HG03521 (cell line): ENCODE measurements around the gene A4GALT.

Experiments
- ATAC-seq: cut with Tn5 transposase; IDR thresholded peaks from one replicate; pipeline ENCODE4 v1.9.1; 2021; ENCODE audit warnings: mild to moderate bottlenecking, moderate library complexity; ENCODE audit not compliant: unreplicated experiment

Gene A4GALT

DNA sequence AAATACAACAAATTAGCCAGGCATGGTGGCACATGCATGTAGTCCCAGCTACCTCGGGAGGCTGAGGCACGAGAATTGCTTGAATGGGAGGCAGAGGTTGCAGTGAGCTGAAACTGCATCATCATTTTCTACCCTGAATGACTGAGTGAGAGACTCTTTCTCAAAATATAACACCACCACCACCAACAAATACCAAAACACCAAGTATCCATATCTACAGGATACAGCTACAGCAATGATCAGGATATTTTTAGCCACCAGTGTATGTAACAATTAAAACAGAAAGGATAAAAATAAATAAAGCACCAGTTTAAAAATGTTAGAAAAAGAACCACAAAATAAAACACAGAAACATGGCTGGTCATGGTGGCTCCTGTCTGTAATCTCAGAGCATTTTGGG is 13.2 kb downstream of the A4GALT start:
- no peak for ATAC-seq

DNA sequence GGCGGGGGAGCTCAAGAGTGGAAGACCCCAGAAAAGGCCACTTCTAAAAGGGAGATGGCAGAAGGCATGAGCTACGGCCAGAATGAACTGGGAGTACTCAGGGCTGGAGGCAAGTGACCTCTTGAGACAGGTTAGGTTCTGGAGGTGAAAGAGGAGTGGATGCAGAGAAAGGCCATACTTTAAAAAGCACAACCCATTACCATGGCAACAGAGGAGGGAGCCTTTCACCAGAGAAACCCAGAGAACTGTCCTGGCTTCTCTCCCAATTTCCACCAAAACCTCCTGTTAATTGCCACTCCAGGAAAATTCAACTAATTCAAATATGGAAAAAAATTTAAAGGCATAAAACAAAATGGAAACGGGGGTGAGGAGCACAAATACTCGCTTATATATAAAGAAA is 15.8 kb downstream of the A4GALT start:
- ATAC-seq, result no peak

DNA sequence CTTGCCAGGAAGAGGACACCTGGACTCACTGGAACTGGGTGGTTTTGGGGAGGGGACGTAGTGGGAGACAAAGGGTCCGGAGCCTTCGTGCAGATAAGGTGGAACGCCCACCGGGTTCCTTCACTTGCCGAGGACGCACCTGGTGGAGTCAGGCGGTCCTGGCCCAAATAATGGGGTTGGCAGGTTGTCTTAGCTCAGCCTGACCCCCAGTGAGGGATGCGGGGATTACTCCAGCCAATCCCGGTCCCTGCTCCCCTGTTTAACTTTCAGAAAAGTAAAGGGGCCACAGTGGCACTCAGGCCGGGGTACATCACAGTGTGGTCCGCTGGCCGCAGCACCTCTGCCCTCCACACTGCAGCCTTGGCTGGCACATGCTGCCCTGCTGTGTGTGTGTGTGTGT is 18.0 kb downstream of the A4GALT start:
- ATAC-seq, result no peak

DNA sequence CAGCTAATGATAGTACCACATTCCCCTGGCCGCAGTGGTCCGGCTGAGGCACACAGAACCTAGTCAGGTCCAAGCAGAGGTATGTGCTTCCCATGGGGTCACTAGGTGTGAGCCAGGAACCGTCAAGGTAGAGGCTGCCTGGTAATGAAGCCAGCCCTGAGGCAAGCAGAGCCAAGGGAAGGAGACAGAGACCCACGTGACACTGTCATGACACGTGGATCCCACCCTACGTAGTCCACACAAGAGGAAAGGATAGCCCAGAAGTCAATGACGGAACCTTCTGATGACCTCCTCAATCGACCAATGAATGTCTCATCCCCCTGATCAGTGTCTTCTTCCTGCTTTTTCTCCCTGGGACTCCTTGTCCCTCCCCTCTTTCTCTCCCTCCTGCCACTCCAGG is 19.0 kb downstream of the A4GALT start:
- ATAC-seq, result no peak

DNA sequence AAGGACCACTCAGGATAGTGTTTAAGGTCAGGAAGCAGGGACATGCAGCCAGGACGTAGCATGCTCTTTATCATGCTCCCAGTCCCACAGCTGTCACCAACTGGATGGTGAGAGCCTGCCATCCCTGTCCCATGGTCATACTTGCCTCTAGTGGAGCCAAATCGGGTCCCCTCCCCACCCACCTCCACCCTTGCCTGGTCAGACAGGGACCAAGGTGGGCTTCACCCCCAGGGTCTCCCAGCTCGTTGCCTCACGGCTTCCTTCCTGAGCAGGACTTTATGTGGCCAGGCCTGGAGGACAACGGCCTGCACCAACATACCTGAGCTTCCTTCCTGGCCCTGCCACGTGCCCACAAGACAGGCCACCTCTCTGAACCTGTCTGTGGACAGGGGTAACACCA is 19.8 kb downstream of the A4GALT start:
- ATAC-seq, result no peak

DNA sequence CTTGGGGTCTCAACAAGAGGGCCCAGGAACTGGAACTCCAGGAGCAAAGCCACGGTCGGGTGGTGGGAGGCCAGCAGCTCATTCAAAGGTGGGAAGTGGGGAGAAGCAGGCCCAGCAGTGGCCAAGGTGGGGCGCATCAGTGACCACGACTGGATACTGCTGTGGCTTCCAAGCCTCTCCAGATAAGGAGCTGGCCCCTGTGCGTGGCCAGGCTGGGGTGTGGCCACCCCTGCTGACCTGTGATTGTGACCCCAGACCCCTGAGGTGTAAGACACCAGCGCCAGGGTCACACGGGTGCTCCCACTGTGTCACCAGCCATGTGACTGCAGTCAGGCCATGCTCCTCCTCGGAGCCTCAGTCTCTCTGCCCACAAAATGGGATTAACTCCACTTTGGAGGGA is 20.3 kb downstream of the A4GALT start:
- ATAC-seq, result no peak

DNA sequence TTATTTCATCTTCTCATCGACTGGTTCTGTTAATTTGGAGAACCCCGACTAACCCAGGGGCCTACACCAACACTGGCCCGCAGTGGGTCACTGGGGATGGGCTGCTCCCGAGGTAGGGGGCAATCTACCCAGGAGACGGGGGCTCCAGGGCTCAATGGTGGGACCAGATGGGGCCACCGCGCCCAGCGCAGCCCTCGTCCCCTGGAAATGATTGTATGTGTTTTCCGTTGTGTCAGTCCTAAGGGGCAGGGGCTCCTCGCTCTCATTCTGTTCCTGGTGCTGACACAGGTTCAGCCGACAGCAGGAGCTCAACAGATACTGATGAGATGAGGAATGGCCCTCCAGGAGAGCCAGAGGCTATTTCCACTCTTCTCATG is 20.7 kb downstream of the A4GALT start:
- ATAC-seq, result no peak

DNA sequence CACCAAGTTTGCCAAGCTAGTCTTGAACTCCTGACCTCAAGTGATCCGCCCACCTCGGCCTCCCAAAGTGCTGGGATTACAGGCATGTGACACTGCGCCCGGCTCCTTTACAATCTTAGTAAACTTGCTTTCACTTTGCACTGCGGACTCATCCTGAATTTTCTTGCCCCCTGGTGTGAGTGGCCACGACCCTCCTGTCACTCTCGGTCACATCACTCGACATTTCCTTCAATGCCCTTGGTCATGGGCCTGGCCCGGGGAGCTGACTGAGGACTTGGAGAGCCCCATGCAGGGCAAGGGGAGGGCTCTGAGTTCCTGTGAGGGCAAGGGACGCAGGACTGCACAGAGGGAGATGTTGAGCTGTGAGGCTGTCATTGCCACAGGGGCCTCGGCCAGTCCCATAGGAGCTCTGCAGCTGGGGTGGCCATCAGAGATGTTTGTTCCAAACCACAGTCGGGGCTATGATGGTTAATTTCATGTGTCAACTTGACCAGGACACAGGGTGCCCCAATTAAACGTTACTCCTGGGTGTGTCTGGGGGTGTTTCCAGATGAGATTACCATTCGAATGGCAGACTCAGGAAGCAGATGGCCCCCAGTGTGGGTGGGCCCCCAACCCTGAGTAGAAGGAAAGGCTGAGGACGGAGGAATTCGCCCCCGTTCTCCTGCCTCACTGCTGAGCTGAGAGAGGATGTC is 21.2 kb downstream of the A4GALT start:
- ATAC-seq, result no peak

DNA sequence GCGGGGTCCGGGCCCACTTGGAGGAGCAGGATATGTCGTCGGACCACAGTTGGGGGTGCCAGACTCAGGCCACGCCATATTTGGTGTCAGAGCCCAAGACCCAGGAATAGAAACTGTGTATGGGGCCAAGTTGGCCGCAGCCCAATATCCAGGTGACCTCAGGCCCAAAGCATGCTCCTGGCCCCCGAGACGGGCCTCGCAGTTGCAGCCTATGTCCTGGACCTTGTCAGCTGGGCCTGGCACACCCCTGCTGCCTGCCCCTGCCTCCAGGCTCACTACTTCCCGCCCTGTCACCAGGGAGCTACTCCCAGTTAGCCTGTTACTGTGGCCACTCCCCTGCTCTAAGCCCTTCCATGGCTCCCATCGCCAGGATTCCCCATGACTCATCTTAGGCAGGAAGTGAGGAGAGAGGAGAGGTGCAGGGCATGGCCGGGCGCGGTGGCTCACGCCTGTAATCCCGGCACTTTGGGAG is 23.1 kb downstream of the A4GALT start:
- no peak for ATAC-seq

DNA sequence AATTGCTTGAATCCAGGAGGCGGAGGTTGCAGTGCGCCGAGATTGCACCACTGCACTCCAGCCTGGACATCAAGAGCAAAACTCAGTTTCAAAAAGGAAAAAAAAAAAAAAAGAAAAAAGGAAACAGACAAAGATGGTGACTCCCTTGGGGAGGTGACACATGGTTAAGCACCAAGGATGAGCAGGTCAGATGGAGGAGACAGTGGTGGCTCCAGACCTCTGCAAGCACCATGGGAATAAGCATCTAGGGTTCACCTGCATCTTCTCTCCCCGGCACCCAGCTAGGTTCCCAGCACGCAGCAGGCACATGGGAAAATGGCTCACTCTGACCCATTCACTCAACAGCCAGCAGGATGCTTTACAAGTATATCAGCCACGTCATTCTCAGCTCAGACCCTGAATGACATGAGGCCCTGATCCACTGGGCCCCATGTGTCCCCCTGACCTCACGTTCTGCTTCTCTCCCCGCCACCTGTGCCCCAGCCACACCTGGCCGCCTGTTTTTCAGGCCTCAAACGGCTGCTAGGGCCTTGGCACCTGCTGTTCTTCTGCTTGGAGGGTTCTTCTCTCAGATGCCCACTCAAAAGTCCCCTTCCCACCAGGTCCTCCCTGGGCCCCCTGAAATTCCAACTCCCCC is 24.2 kb downstream of the A4GALT start:
- ATAC-seq, result no peak

DNA sequence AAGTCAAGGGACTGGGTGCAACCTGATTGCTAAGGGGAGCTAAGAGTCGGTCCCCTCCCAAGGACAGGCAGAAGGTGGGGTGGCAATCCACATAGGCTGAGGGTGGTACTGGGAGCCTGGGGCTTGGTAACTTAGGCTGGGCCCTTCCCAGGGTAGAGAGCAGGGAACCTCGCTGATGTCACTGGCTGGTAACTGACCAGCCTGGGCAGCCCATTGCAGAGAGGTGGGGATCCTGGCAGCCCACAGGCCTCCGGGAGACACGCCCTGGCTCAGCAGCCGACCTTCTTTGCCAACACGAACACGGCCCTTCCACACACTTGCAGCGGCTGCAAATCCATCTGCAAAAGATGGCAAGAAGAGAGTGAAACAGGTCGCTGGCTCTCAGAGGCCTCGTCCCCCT is 25.4 kb downstream of the A4GALT start:
- ATAC-seq, result no peak

DNA sequence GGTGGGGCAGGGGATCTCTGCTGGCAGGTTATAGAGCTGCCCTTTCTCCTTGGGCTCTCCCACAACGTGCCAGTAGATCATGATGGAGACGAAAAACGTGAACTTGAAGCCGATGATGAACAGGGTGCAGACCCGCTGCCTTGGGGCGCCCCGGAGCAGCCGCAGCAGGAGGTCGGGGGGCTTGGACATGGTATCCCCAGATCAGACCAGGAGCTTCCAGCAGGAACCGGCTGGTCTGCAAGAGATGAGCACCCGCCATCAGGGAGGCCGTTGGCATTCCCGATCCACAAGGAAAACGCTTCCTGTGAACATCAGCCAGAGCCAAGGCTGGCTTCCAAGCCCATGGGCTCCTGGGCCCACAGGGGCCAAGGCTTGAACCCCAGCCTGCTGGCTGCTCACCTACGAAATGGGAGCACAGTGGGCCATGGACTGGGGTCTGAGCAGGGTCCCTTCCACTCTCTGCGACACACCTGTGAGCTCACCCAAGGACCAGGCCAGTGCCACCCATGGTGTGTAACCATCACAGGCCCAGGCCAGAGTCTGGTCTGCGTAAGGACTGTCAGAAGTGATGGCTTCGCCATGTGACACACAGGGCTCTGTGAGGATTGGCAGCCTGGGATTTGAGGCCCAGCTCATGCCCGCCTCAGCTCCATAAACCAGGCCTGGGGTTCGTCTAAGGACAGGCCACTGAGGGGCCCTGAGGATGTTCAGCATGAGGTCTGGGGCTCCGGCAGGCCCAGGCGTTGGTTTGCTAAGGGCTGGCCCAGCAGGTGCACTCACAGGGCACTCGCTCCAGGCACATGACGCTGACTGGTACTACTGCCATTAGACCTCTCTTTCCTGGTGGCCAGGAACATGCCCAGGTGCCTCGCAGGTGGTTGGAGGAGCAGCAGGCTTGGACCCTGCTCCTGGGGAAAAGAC is 26.6 kb downstream of the A4GALT start:
- ATAC-seq, result no peak

DNA sequence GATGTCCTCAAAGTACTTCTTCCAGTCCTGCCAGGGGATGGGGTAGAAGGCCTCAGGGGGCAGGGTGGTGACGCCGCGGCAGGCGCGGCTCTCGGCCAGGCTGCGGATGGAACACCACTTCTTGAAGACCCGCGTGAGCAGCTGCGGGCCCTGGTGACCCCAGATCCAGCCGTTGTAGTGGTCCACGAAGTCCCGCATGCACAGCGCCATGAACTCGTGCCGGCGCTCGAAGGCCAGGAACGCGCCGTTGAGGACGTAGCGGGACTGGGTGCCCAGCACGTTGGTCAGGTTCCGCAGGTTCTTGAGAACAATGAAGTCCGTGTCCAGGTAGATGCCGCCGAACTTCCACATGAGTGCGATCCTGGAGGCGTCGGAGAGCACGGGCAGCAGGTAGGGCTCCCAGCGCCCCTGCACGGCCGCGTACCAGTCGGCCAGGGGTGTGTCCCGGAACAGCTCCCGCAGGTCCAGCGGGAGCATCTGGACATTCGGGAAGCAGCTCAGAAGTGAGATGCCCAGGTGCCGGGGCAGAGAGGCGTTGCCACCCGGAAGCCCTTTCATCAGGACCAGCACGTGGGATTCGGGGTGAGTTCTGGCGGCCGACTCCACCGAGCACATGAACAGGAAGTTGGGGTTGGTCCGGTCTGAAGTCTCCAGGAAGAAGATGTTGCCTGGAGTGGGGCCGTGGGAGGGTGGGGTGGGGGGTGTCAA is 27.5 kb downstream of the A4GALT start:
- ATAC-seq, result no peak

DNA sequence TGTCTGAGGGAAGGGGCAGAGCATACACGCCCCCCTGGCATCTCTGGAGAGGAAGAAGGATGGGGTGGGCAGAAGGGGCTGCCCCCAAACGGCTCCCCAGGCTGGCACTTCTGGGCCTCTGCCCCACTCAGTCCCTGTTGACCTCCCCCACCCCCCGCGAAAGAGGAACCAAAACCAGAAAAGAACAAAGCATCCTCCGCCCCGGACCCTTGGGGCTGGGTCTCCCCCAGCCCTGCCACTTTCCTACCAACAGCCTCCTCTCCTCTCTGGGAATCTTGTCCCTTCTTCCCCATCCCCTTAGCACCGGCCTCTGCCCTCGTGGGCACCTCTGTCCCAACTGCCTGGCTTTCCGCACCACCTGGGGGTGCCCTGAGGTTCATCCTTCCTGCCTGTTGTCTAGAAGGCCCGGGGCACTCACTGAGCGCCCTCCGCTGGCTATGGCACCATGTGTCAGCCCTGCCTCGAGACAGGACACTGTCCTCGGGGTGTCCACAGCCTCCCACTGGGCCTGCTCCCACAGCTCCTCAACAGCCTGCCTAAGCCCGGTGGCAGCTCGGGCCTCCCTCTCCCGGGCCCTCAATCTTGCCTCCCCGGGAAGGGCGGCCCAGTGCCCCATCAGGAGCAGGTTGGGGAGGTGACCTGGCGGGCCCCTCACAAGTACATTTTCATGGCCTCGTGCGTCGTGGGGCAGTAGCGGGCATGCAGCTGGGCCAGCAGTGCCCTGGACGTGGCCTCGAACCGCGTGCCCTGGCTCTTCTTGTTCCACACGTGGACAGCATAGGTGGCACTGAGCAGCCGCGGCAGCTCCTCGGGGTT is 28.2 kb downstream of the A4GALT start:
- no peak for ATAC-seq

DNA sequence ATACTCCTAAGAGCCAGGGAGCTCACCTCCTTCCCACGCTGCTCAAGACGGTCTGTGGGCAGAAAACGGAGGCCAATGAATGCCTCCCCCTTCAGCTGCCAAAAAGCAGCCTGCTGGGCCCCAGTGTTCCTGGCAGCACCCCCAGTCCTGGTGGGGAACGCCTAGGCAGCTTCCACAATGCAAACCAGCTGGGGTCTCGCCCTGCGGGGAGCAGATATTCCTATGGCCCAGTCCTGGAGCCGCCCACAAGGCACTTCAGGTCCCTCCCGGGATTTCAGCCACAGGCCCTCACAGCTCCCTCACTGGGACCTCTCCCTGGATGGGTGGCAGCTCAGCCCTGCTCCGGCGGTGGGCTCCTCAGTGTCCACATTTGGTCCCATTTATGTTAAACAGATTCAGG is 29.2 kb downstream of the A4GALT start:
- no peak for ATAC-seq

DNA sequence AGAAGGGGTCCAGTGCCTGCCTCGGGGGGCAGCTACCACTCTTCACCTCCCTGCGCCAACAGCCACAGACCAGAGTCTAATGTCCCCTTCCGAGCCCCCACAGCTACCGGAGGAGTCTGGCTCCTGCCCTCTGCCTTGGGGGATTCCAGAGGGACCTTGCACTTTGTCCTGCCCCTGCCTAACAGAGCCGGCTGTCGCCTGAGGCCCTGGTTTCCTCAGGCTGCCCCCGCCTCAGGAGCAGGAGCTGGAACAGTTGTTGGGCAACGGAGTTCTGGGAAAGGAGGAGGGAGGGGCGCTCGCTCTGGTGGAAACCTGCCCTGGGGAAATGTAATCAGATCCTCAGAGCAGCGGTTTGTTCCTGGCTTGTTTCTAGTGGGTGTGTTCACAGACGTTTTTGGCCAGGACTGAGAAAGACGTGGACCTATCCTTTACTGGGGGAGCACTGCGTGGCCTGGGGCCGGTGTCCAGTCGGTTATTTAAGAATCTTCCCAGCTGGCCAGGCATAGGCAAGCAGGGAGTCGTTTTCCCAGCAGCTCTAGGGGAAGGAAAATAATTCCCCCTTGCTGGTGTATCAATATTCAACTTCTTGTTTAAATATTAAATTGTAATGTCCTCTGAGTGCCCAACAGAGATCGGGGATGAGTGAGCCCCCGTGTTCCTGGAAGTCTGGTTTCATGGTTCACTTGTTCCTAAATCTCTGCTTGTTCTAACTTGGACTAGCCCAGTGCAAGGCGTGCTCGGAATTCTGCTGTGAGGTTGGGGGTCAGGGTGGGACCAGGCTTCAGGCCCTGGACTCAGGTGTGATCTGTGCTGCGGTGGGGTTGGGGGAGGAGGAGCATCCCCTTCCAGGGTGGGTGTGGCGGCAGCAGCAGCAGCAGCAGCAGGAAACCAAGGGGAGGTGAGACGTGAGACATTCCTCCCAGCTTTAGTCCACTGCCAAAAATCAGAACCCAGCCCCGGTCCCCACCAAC is 32.1 kb downstream of the A4GALT start:
- ATAC-seq, result no peak

DNA sequence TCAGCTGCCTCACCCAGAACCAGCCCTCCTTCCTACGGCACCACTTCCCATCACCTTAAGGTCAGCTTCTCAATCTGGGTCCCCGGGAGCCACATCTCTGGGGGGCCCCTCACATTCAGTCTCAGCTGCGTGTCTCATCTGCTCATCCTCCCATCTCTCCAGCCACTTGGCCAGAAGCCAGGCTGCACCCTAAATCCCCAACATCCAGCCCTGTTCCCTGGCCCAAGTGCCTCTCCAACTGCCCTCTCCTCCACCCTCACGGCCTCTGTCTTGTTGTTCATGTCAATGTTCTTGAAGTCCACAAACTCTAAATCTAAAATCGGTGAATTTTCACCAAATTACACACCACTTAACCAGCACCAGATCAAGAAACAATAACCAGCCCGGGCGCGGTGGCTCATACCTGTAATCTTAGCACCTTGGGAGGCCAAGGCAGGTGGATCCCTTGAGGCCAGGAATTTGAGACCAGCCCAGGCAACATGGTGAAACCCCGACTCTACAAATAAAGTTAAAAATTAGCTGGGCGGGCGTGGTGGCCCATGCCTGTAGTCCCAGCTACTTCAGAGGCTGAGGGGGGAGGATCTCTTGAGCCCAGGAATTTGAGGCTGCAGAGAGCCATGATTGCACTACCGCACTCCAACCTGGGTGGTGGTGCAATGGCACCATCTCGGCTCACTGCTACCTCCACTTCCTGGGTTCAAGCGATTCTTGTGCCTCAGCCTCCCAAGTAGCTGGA is 33.7 kb downstream of the A4GALT start:
- ATAC-seq, result no peak

DNA sequence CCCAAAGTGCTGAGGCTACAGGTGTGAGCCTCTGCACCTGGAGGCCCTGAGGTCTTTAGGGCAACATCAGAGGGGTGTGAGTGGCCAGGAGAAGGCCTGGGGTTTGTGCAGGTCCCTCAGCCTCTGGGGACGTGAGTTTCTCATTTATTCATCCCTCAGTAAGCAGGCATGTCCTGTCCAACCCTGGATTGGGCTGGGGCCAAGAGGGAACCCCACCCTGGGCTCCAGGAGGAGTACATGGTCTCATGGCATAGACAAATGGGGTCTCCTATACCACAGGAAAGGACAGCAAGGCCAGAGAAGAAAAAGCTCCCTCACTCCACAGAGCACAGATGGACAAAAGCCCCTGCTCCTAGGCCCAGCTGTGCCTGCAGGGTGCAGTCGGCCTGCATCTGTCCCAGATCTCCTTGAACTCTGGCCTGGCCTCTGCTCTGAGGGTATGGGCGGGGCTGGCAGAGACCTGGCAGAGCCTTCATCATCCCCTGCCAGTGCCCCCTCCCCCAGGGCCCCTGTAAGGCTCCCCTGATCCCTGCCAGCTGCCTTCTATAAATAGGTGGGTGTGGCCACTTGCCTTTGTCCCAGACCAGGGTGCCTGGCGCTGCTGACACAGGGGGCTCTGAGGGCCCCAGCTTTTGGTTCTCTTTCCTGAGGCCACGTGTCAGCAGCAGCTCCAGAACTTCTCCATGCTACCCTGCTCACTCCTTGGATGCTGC is 34.6 kb downstream of the A4GALT start:
- no peak for ATAC-seq
